ENCODE data around the gene HDAC9. TPM values are rescaled to one million over a fixed set of nuclear protein-coding genes. Genes with fewer than 3 reads are reported as not detected.

The HDAC9 gene
- total RNA-seq, 1 experiment from 2014 or later = 11.3 TPM

GRCh38 chr7:18901351-18901750, 405.8 kb downstream of the HDAC9 start:
- no peak overlapping the region for H3K27ac Mint-ChIP-seq (ENCODE audit: low read depth, unreplicated experiment)
- TF ChIP-seq CTCF (IDR thresholded peaks at IDR 0.05; ENCODE audit: unreplicated experiment) = no peak
- peaks cover 7% of the 10 kb centered on the region for H3K9me3 Mint-ChIP-seq (ENCODE audit: unreplicated experiment)
- no peak for DNase-seq (ENCODE audit: unreplicated experiment)
- H3K36me3 Mint-ChIP-seq (ENCODE audit: insufficient read depth, unreplicated experiment) = no peaks in the 10 kb centered on the region
- no peak overlapping the region for H3K4me3 Mint-ChIP-seq (ENCODE audit: unreplicated experiment)
- no peaks in the 10 kb centered on the region for H3K27me3 Mint-ChIP-seq (ENCODE audit: insufficient read depth, unreplicated experiment)
- H3K4me1 Mint-ChIP-seq (ENCODE audit: insufficient read depth, unreplicated experiment) = no peaks in the 10 kb centered on the region
- intact Hi-C loops (cut with micrococcal nuclease) = no loop called here
- CTCF ChIA-PET = interaction anchor here (0.6 kb wide), 1 partner anchor 8 kb away, joined by 3 read pairs; no protein-coding TSS in a partner anchor
- no TSS peak for BruUV-seq (replicated peaks)
- POLR2A ChIA-PET = interaction anchor here (0.7 kb wide), 1 partner anchor 83 kb away, joined by 3 read pairs; no protein-coding TSS in a partner anchor

GRCh38 chr7:18901982-18902421, 406.5 kb downstream of the HDAC9 start:
- Mint-ChIP-seq H3K27ac (ENCODE audit: low read depth, unreplicated experiment) (no peak overlapping the region), H3K4me3 (ENCODE audit: unreplicated experiment) (no peak overlapping the region), H3K27me3 (ENCODE audit: insufficient read depth, unreplicated experiment) (no peaks in the 10 kb centered on the region), H3K36me3 (ENCODE audit: insufficient read depth, unreplicated experiment) (no peaks in the 10 kb centered on the region), H3K9me3 (ENCODE audit: unreplicated experiment) (peaks cover 7% of the 10 kb centered on the region), H3K4me1 (ENCODE audit: insufficient read depth, unreplicated experiment) (no peaks in the 10 kb centered on the region)
- ChIA-PET CTCF (interaction anchor here (0.9 kb wide), 1 partner anchor 8 kb away, joined by 3 read pairs; no protein-coding TSS in a partner anchor), POLR2A (interaction anchor here (0.7 to 0.8 kb wide), 2 partner anchors 9 to 84 kb away, joined by 3 read pairs; no protein-coding TSS in a partner anchor)
- BruUV-seq (replicated peaks) = no TSS peak
- DNase-seq (ENCODE audit: unreplicated experiment) = no peak
- no peak for TF ChIP-seq CTCF (IDR thresholded peaks at IDR 0.05; ENCODE audit: unreplicated experiment)
- intact Hi-C loops (cut with micrococcal nuclease) = no loop called here

GRCh38 chr7:18902892-18903291, 407.3 kb downstream of the HDAC9 start:
- no peak overlapping the region for H3K27ac Mint-ChIP-seq (ENCODE audit: low read depth, unreplicated experiment)
- DNase-seq (ENCODE audit: unreplicated experiment) = no peak
- no peaks in the 10 kb centered on the region for H3K27me3 Mint-ChIP-seq (ENCODE audit: insufficient read depth, unreplicated experiment)
- no peaks in the 10 kb centered on the region for H3K4me1 Mint-ChIP-seq (ENCODE audit: insufficient read depth, unreplicated experiment)
- H3K36me3 Mint-ChIP-seq (ENCODE audit: insufficient read depth, unreplicated experiment) = no peaks in the 10 kb centered on the region
- H3K9me3 Mint-ChIP-seq (ENCODE audit: unreplicated experiment) = peaks cover 7% of the 10 kb centered on the region
- ChIA-PET POLR2A (interaction anchor here (0.6 to 0.8 kb wide), 3 partner anchors 10 to 322 kb away, joined by 3 read pairs; no protein-coding TSS in a partner anchor), CTCF (interaction anchor here (0.9 kb wide), 1 partner anchor 9 kb away, joined by 3 read pairs; no protein-coding TSS in a partner anchor)
- no peak for TF ChIP-seq CTCF (IDR thresholded peaks at IDR 0.05; ENCODE audit: unreplicated experiment)
- no TSS peak for BruUV-seq (replicated peaks)
- H3K4me3 Mint-ChIP-seq (ENCODE audit: unreplicated experiment) = no peak overlapping the region
- intact Hi-C loops (cut with micrococcal nuclease) = no loop called here

- POLR2A ChIA-PET = no interaction called here
- Mint-ChIP-seq H3K27me3 (ENCODE audit: insufficient read depth, unreplicated experiment) (no peaks in the 10 kb centered on the region), H3K36me3 (ENCODE audit: insufficient read depth, unreplicated experiment) (no peaks in the 10 kb centered on the region), H3K9me3 (ENCODE audit: unreplicated experiment) (peaks cover 7% of the 10 kb centered on the region), H3K4me1 (ENCODE audit: insufficient read depth, unreplicated experiment) (no peaks in the 10 kb centered on the region), H3K4me3 (ENCODE audit: unreplicated experiment) (no peak overlapping the region), H3K27ac (ENCODE audit: low read depth, unreplicated experiment) (no peak overlapping the region)
- DNase-seq (ENCODE audit: unreplicated experiment) = no peak
- TF ChIP-seq CTCF (IDR thresholded peaks at IDR 0.05; ENCODE audit: unreplicated experiment) = no peak
- no TSS peak for BruUV-seq (replicated peaks)
- CTCF ChIA-PET = interaction anchor here (0.5 kb wide), 1 partner anchor 1976 kb away, joined by 5 read pairs; no protein-coding TSS in a partner anchor
- intact Hi-C loops (cut with micrococcal nuclease) = no loop called here
These were observed 408.1 kb downstream of the HDAC9 start for GRCh38 chr7:18903695-18904094.

Data from MCF 10A (cell line).